AG09309 (cell line): ENCODE data around the gene TBC1D22A.

Source experiments
- DNase-seq: peaks from one replicate; pipeline ENCODE4 v3.0.0-alpha.2; 2010; ENCODE audit warnings: low read depth
- H3K4me3 ChIP-seq: 2 replicates; pipeline ENCODE4 v1.5.1; 2011; ENCODE audit warnings: mild to moderate bottlenecking, low read depth, low read length, moderate library complexity; ENCODE audit not compliant: control insufficient read depth
- CTCF ChIP-seq: IDR thresholded peaks from 2 replicates; pipeline ENCODE4 v1.5.1; 2011; ENCODE audit warnings: mild to moderate bottlenecking, low read depth, low read length, inconsistent platforms; ENCODE audit not compliant: insufficient read depth, control insufficient read depth; ENCODE audit errors: missing control alignments

The TBC1D22A gene

GRCh38 chr22:47195156-47195483, 432.7 kb downstream of the TBC1D22A start:
- DNase-seq = no peak
- no peak for TF ChIP-seq CTCF
- H3K4me3 ChIP-seq = no peak overlapping the region

GRCh38 chr22:47195484-47196165, 433.2 kb downstream of the TBC1D22A start:
- no peak overlapping the region for H3K4me3 ChIP-seq
- TF ChIP-seq CTCF = no peak
- no peak for DNase-seq

- TF ChIP-seq CTCF = no peak
- no peak for DNase-seq
- H3K4me3 ChIP-seq = no peak overlapping the region
Measured at GRCh38 chr22:47196166-47196849, 433.9 kb downstream of the TBC1D22A start.

- DNase-seq = no peak
- no peak for TF ChIP-seq CTCF
- H3K4me3 ChIP-seq = no peak overlapping the region
Measured at GRCh38 chr22:47196881-47197772, 434.7 kb downstream of the TBC1D22A start.

GRCh38 chr22:47197773-47198500, 435.5 kb downstream of the TBC1D22A start:
- DNase-seq = no peak
- TF ChIP-seq CTCF = no peak
- no peak overlapping the region for H3K4me3 ChIP-seq

GRCh38 chr22:47198801-47199251, 436.4 kb downstream of the TBC1D22A start:
- no peak overlapping the region for H3K4me3 ChIP-seq
- TF ChIP-seq CTCF = no peak

More at GRCh38 chr22:47198801-47199251, 436.4 kb downstream of the TBC1D22A start:
- no peak for DNase-seq
